NT2/D1 (cell line): ENCODE measurements around the gene EBF4.
"Not testable (repeated sequence)": the region's sequence is repeated elsewhere in the genome, so short reads cannot be mapped to it uniquely, and the experiment has no call there.

Source experiments
- DNase-seq: peaks from one replicate; pipeline ENCODE4 v3.0.0-alpha.2; 2011; ENCODE audit warnings: low read depth, low spot score
- H3K27me3 ChIP-seq: 2 replicates; pipeline ENCODE4 v1.6.0; 2011; ENCODE audit warnings: mild to moderate bottlenecking; ENCODE audit not compliant: insufficient read length, insufficient read depth
- H3K36me3 ChIP-seq: 2 replicates; pipeline ENCODE4 v1.6.1; 2011; ENCODE audit warnings: mild to moderate bottlenecking, low read length, mixed read lengths; ENCODE audit not compliant: insufficient read depth, insufficient read length
- H3K4me1 ChIP-seq: 2 replicates; pipeline ENCODE4 v1.5.1; 2011; ENCODE audit not compliant: insufficient read depth, insufficient read length
- H3K4me3 ChIP-seq: 2 replicates; pipeline ENCODE4 v1.5.1; 2011; ENCODE audit warnings: low read depth; ENCODE audit not compliant: insufficient read length
- H3K9ac ChIP-seq: 2 replicates; pipeline ENCODE4 v1.6.0; 2011; ENCODE audit warnings: low read depth; ENCODE audit not compliant: insufficient read length
- H3K9me3 ChIP-seq: 2 replicates; pipeline ENCODE4 v1.5.1; 2011; ENCODE audit warnings: mild to moderate bottlenecking, low read length; ENCODE audit not compliant: insufficient read depth
- SUZ12 ChIP-seq: IDR thresholded peaks from 2 replicates; pipeline ENCODE4 v1.6.1; 2011; ENCODE audit not compliant: insufficient read length, insufficient read depth; ENCODE audit errors: extremely low read depth
- YY1 ChIP-seq: IDR thresholded peaks from 2 replicates; pipeline ENCODE4 v1.6.1; 2011; ENCODE audit not compliant: insufficient read length, insufficient read depth
- ZNF274 ChIP-seq: IDR thresholded peaks from 2 replicates; pipeline ENCODE4 v1.6.1; 2011; ENCODE audit warnings: mild to moderate bottlenecking, low read depth, low read length

The EBF4 gene

DNA sequence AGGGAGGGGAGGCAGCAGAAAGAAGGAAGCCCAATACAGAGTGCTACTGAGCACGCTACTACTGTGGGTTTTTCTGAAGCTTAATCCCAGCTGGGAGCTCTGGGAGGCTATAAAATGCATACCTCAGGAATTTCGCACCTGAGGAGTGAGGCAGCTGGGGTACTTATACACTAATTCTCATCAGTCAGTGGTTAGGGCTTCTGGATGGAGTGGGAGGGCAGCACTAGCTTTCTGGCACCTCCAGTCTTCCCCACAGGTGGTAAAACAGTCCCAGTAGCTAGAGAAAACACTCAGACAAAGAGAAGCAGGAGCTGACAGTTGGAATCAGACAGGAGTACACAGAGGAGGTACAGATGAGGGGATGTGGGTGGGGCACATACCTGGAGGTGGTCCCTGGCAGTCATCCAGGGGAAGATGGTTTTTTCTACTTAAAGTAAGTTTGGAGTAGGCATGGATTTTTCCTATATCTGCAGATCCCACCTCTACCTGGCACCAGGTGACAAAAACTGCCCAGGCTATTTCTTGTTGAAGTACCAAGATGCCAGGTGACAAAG, 70.1 kb downstream of the EBF4 start:
- H3K27me3 ChIP-seq: no peaks in the 10 kb centered on the region
- H3K9me3 ChIP-seq: no peaks in the 10 kb centered on the region
- no peak overlapping the region for H3K4me3 ChIP-seq
- H3K9ac ChIP-seq: no peak overlapping the region
- no peak for DNase-seq
- H3K36me3 ChIP-seq: no peaks in the 10 kb centered on the region
- TF ChIP-seq SUZ12 (no peak), ZNF274 (no peak), YY1 (no peak)
- peaks cover 6% of the 10 kb centered on the region for H3K4me1 ChIP-seq

DNA sequence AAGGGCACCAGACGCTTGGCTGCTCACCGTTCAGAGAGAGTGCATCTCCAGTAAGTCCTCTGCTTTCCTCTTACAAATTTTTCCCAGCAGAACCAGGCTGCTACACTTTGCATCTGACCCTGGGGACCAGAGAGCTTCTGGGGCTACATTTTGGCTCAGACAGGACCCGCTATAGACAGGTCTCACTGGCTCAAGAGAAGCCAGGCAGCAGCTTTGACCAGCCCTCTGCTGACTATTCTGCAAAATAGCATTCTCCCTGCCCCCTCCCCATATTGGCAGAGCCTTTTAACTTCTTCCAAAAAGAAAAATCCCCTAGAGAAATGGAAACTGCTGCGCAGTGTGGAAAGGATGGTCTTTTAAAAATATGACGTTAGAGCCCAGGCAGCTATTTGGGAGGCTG, 70.6 kb downstream of the EBF4 start:
- DNase-seq: no peak
- no peak overlapping the region for H3K4me3 ChIP-seq
- TF ChIP-seq SUZ12: no peak
- TF ChIP-seq ZNF274: no peak
- TF ChIP-seq YY1: no peak
- H3K27me3 ChIP-seq: no peaks in the 10 kb centered on the region
- no peak overlapping the region for H3K9ac ChIP-seq
- no peaks in the 10 kb centered on the region for H3K36me3 ChIP-seq
- no peaks in the 10 kb centered on the region for H3K9me3 ChIP-seq
- peaks cover 6% of the 10 kb centered on the region for H3K4me1 ChIP-seq

DNA sequence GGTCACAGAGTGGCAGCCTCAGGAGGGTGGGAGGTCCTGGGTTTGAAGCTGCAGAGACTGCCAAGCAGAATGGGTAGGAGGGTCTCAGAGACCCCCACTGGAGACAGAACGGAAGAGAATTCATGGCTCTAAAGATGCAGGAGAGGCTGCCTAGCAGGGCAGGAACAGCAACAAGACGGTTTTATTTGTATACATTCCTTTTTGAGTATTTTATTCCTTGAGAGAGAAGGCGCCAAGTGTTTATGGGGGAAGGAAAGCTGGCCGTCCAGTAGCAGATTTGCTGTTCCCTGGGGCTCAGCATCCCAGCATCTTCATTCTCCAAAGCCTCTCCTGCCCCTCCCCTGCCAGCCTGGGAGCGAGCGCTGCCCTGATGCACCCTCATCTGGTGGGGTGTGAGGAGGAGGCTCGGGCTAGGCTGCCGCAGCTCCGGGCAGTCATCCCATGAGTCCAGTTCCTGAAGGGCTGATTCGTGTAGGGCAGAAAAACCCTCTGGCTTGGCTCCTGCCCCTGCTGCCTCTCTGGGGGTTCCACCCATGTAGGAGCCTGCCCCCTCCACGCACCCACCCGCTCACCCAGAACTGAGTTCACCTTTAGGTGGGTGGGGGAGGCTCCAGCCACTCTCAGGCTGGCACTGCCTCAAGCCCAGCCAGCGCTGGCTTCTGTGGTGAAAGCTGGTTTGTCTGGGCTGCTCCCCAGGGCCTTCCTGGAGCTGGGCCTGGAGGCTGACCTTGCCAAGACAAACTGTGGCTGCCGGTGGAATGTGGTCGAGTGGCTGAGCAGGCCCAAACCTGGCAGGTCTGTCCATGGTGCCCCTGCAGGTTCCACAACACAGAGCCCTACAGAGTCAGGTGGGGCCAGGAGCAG, 75.4 kb downstream of the EBF4 start:
- H3K27me3 ChIP-seq: no peaks in the 10 kb centered on the region
- H3K9ac ChIP-seq: no peak overlapping the region
- TF ChIP-seq ZNF274 (no peak), SUZ12 (no peak), YY1 (no peak)
- H3K36me3 ChIP-seq: no peaks in the 10 kb centered on the region
- no peak overlapping the region for H3K4me3 ChIP-seq
- no peak for DNase-seq
- H3K9me3 ChIP-seq: no peaks in the 10 kb centered on the region
- H3K4me1 ChIP-seq: no peaks in the 10 kb centered on the region

DNA sequence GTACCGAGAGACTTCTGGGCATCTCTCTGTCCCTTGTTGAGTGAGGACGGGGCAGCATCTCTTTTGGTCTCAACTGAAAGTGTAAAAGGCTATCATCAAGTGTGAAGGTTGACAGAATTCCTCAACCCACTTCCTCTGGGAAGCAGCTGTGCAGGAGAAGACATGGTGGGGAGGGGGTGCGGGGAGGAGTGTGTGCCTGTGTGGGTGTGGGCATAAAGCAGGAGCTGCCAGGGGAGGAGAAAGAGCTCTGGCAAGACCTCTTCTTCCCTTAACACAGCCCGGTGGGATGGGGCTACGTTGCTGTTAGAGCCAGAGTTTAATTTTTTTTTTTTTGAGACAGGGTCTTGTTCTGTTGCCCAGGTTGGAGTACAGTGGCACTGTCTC, 76.0 kb downstream of the EBF4 start:
- no peak for TF ChIP-seq SUZ12
- no peak for TF ChIP-seq YY1
- TF ChIP-seq ZNF274: no peak
- H3K4me3 ChIP-seq: no peak overlapping the region
- H3K4me1 ChIP-seq: no peaks in the 10 kb centered on the region
- no peak for DNase-seq
- no peak overlapping the region for H3K9ac ChIP-seq
- no peaks in the 10 kb centered on the region for H3K9me3 ChIP-seq
- no peaks in the 10 kb centered on the region for H3K27me3 ChIP-seq
- H3K36me3 ChIP-seq: no peaks in the 10 kb centered on the region

DNA sequence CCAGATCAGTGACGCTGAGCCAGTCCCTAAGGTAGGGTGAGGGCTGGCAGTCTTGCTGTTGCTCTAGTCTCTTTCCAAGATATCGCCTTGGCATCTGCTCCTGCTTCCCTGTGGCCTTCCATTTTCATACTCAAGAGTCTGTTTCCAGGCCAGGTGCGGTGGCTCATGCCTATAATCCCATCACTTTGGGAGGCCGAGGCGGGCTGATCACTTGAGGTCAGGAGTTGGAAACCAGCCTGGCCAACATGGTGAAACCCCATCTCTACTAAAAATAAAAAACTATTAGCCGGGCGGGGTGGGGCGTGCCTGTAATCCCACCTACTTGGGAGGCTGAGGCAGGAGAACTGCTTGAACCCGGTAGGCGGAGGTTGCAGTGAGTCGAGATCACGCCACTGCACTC, 77.5 kb downstream of the EBF4 start:
- not testable (repeated sequence) for H3K36me3 ChIP-seq, DNase-seq, H3K4me1 ChIP-seq, H3K9ac ChIP-seq, H3K4me3 ChIP-seq, H3K9me3 ChIP-seq, H3K27me3 ChIP-seq

DNA sequence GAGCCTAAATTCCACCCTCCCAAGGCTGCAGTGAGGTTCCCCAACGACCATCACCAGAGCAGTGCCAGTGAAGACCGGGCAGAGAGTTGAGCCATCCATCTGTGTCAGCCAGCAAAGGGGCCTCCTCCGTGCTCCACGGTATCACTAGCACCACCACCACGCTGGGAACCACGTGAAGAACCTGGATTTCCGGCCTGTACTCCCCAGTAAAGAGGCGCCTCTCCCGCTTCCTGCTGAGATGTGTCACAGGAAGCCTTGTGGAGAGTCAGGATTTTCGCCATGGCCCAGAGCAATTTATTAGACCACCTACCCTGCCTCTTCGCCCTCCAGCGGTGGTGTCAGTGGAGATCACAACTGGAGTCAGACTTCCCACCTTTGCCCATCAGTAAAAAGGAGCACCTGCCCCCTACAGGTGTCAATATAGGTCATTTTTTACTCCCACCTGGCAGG, 79.1 kb downstream of the EBF4 start:
- no peaks in the 10 kb centered on the region for H3K27me3 ChIP-seq
- no peaks in the 10 kb centered on the region for H3K9me3 ChIP-seq
- H3K9ac ChIP-seq: no peak overlapping the region
- TF ChIP-seq YY1: no peak
- no peak for TF ChIP-seq SUZ12
- TF ChIP-seq ZNF274: no peak
- no peak for DNase-seq
- no peaks in the 10 kb centered on the region for H3K36me3 ChIP-seq
- H3K4me3 ChIP-seq: no peak overlapping the region
- no peaks in the 10 kb centered on the region for H3K4me1 ChIP-seq

DNA sequence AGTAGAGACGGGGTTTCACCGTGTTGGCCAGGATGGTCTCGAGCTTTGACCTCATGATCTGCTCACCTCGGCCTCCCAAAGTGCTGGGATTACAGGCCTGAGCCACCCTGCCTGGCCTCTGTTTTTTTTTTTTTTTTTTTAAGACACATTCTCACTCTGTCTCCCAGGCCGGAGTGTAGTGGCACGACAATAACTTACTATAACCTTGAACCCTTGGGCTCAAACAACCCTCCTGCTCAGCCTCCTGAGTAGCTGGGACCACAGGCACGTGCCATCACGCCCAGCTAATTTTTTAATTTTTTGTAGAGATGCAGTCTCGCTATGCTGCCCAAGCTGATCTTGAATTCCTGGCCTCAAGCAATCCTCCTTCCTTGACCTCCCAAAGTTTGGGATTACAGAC, 81.2 kb downstream of the EBF4 start:
- no peaks in the 10 kb centered on the region for H3K27me3 ChIP-seq
- H3K9me3 ChIP-seq: no peaks in the 10 kb centered on the region
- no peaks in the 10 kb centered on the region for H3K36me3 ChIP-seq
- no peak overlapping the region for H3K9ac ChIP-seq
- no peak for DNase-seq
- TF ChIP-seq YY1 (no peak), SUZ12 (no peak), ZNF274 (no peak)
- H3K4me3 ChIP-seq: no peak overlapping the region
- no peaks in the 10 kb centered on the region for H3K4me1 ChIP-seq
